H1 (cell line): ENCODE measurements around the gene ARMC12. TPM values are rescaled to one million over a fixed set of nuclear protein-coding genes. Genes with fewer than 3 reads are reported as not detected.

ENCODE experiments used
- CTCF ChIA-PET: fragments of 300-600 bp; sonication (Branson Sonifier 250); formaldehyde crosslinking; loops from one replicate; lab custom pipeline; 2021; ENCODE audit not compliant: partially characterized antibody; lab: Charles Lee
- POLR2A ChIA-PET: fragments of 300-600 bp; sonication (Branson Sonifier 250); formaldehyde crosslinking; loops from one replicate; lab custom pipeline; 2021; ENCODE audit warnings: inconsistent platforms; ENCODE audit not compliant: partially characterized antibody; lab: Charles Lee
- DNase-seq, 2 experiments: peaks; one replicate each; pipeline versions ENCODE4 v3.0.0 to v3.0.0-alpha.2; 2010 to 2022; ENCODE audit warnings: low spot score in 2 of 2, low read depth in 1 of 2, mixed read lengths in 1 of 2
- FAIRE-seq: peaks from 2 replicates; lab custom pipeline; 2011; peaks lifted over from hg19 to GRCh38; lab: Jason Lieb, UNC
- H2AFZ ChIP-seq: 2 replicates; pipeline ENCODE4 v1.8.1; 2012; ENCODE audit warnings: low read length, inconsistent platforms
- H2AK5ac ChIP-seq: 2 replicates; pipeline ENCODE4 v1.6.1; 2013; ENCODE audit warnings: low read depth, low read length
- H2BK120ac ChIP-seq: replicated peaks from 2 replicates; pipeline ENCODE3; 2013; ENCODE audit warnings: low read depth, low read length, inconsistent platforms
- H2BK12ac ChIP-seq: 2 replicates; pipeline ENCODE4 v1.6.1; 2013; ENCODE audit warnings: low read depth, low read length
- H2BK15ac ChIP-seq: 2 replicates; pipeline ENCODE4 v1.6.1; 2013; ENCODE audit warnings: low read length
- H2BK20ac ChIP-seq: 2 replicates; pipeline ENCODE4 v1.6.1; 2013; ENCODE audit warnings: low read length
- H2BK5ac ChIP-seq: 2 replicates; pipeline ENCODE4 v1.6.1; 2013; ENCODE audit warnings: low read depth, low read length
- H3K14ac ChIP-seq: 2 replicates; pipeline ENCODE4 v1.6.1; 2013; ENCODE audit warnings: inconsistent platforms; ENCODE audit not compliant: insufficient read length
- H3K18ac ChIP-seq: 2 replicates; pipeline ENCODE4 v1.6.1; 2013; ENCODE audit warnings: low read length; ENCODE audit errors: extremely low read depth
- H3K23ac ChIP-seq: 2 replicates; pipeline ENCODE4 v1.6.1; 2013; ENCODE audit warnings: inconsistent platforms; ENCODE audit not compliant: insufficient read length
- H3K23me2 ChIP-seq: 2 replicates; pipeline ENCODE4 v1.6.1; 2013; ENCODE audit warnings: low read depth, low read length
- H3K27ac ChIP-seq: 2 replicates; pipeline ENCODE4 v1.6.1; 2011; ENCODE audit warnings: low read depth, low read length, inconsistent platforms
- H3K27me3 ChIP-seq, 4 experiments: replicated peaks in 1 of 4; 1 replicate in 1 of 4; 2 replicates in 3 of 4; pipeline versions ENCODE4 v1.6.1 to v1.8.1; 2011 to 2013; ENCODE audit warnings: low read length in 3 of 4, mild to moderate bottlenecking in 3 of 4, inconsistent platforms in 2 of 4, mixed read lengths in 2 of 4, moderate library complexity in 1 of 4; ENCODE audit not compliant: control insufficient read depth in 3 of 4, insufficient read depth in 3 of 4; ENCODE audit errors: extremely low read depth in 1 of 4
- H3K36me3 ChIP-seq, 4 experiments: 2 replicates each; pipeline versions ENCODE4 v1.6.1 to v1.8.1; 2011 to 2013; ENCODE audit warnings: mild to moderate bottlenecking in 4 of 4, low read length in 3 of 4, moderate library complexity in 2 of 4, control low read depth in 1 of 4, inconsistent platforms in 1 of 4; ENCODE audit not compliant: insufficient read depth in 4 of 4, control insufficient read depth in 2 of 4
- H3K4ac ChIP-seq: replicated peaks from 2 replicates; pipeline ENCODE3; 2013; ENCODE audit warnings: low read length, low read depth, mixed read lengths, inconsistent platforms; ENCODE audit not compliant: insufficient read length
- H3K4me1 ChIP-seq, 4 experiments: replicated peaks in 1 of 4; 1 replicate in 1 of 4; 2 replicates in 3 of 4; pipeline versions ENCODE4 v1.6.1 to v1.8.1; 2011 to 2013; ENCODE audit warnings: low read length in 3 of 4, inconsistent platforms in 2 of 4, mixed read lengths in 1 of 4; ENCODE audit not compliant: insufficient read depth in 4 of 4, control insufficient read depth in 3 of 4
- H3K4me2 ChIP-seq, 2 experiments: 2 replicates each; pipeline versions ENCODE4 v1.6.1 to v1.8.1; 2011 to 2013; ENCODE audit warnings: low read depth in 2 of 2, low read length in 2 of 2, control low read depth in 1 of 2, inconsistent platforms in 1 of 2, mild to moderate bottlenecking in 1 of 2; ENCODE audit not compliant: insufficient read depth in 1 of 2
- H3K4me3 ChIP-seq, 4 experiments: fragments of 200-600, 300-600 bp in 1 of 4; sonication (generic), shearing (Covaris generic), sonication (Bioruptor Twin) in 1 of 4; 2 replicates each; pipeline versions ENCODE4 v1.5.1 to v1.8.1; 2011 to 2016; ENCODE audit warnings: low read length in 4 of 4, low read depth in 3 of 4, control low read depth in 2 of 4, inconsistent platforms in 2 of 4, mild to moderate bottlenecking in 2 of 4, mixed read lengths in 1 of 4, moderate library complexity in 1 of 4; ENCODE audit not compliant: insufficient read depth in 2 of 4; ENCODE audit errors: extremely low read depth in 1 of 4
- H3K56ac ChIP-seq: replicated peaks from 2 replicates; pipeline ENCODE3; 2013; ENCODE audit warnings: low read depth, mild to moderate bottlenecking, mixed read lengths, low read length, inconsistent platforms; ENCODE audit not compliant: insufficient read length
- H3K79me1 ChIP-seq: 2 replicates; pipeline ENCODE4 v1.6.1; 2013; ENCODE audit warnings: low read depth, low read length, control low read depth
- H3K79me2 ChIP-seq, 2 experiments: 2 replicates each; pipeline versions ENCODE4 v1.6.1 to v1.8.1; 2012 to 2013; ENCODE audit warnings: low read length in 2 of 2, mild to moderate bottlenecking in 2 of 2, inconsistent platforms in 1 of 2; ENCODE audit not compliant: insufficient read depth in 2 of 2, control insufficient read depth in 1 of 2
- H3K9ac ChIP-seq, 4 experiments: replicated peaks in 1 of 4; 1 replicate in 1 of 4; 2 replicates in 3 of 4; pipeline versions ENCODE4 v1.6.1 to v1.8.1; 2011 to 2013; ENCODE audit warnings: low read depth in 3 of 4, low read length in 3 of 4, control low read depth in 2 of 4, mild to moderate bottlenecking in 2 of 4, moderate library complexity in 2 of 4, inconsistent platforms in 1 of 4; ENCODE audit errors: extremely low read depth in 1 of 4
- H3K9me3 ChIP-seq, 2 experiments: 2 replicates each; pipeline versions ENCODE4 v1.6.1 to v1.8.1; 2012 to 2013; ENCODE audit warnings: mild to moderate bottlenecking in 2 of 2, moderate library complexity in 2 of 2, control low read depth in 1 of 2, inconsistent platforms in 1 of 2, low read depth in 1 of 2, low read length in 1 of 2, mixed read lengths in 1 of 2; ENCODE audit not compliant: insufficient read depth in 2 of 2
- H4K20me1 ChIP-seq, 2 experiments: replicated peaks in 1 of 2; 2 replicates each; pipeline versions ENCODE3 to v1.8.1; 2011 to 2013; ENCODE audit warnings: inconsistent platforms in 2 of 2, low read length in 2 of 2, mild to moderate bottlenecking in 1 of 2; ENCODE audit not compliant: insufficient read depth in 2 of 2, control insufficient read depth in 1 of 2
- H4K5ac ChIP-seq: 2 replicates; pipeline ENCODE4 v1.6.1; 2013; ENCODE audit warnings: low read length, low read depth, mixed read lengths, inconsistent platforms; ENCODE audit not compliant: insufficient read length
- H4K8ac ChIP-seq: 2 replicates; pipeline ENCODE4 v1.8.0; 2013; ENCODE audit warnings: mild to moderate bottlenecking, moderate library complexity, low read length, inconsistent platforms; ENCODE audit not compliant: insufficient read depth; ENCODE audit errors: extremely low read depth
- H4K91ac ChIP-seq: replicated peaks from 2 replicates; pipeline ENCODE3; 2013; ENCODE audit warnings: low read length, mixed read lengths, inconsistent platforms; ENCODE audit not compliant: insufficient read length
- ATF3 ChIP-seq: IDR thresholded peaks from 2 replicates; pipeline ENCODE4 v1.6.1; 2011; ENCODE audit warnings: low read depth, mild to moderate bottlenecking, low read length; ENCODE audit not compliant: insufficient read depth
- CBX5 ChIP-seq: fragments of 300-800, 300-1000 bp; sonication (generic); IDR thresholded peaks from 2 replicates; pipeline ENCODE4 v1.7.1; 2016; ENCODE audit warnings: antibody characterized with exemption, low read length, low read depth
- FOSL1 ChIP-seq: IDR thresholded peaks from 2 replicates; pipeline ENCODE4 v1.6.1; 2011; ENCODE audit warnings: mild to moderate bottlenecking, low read depth, low read length, moderate library complexity; ENCODE audit not compliant: insufficient read depth
- HDAC6 ChIP-seq: IDR thresholded peaks from one replicate; pipeline ENCODE4 v1.7.1; 2012; ENCODE audit warnings: low read depth, mild to moderate bottlenecking, inconsistent platforms, low read length, moderate library complexity
- JUN ChIP-seq: IDR thresholded peaks from 2 replicates; pipeline ENCODE4 v1.6.1; 2011; ENCODE audit warnings: low read depth, mild to moderate bottlenecking, improper control_type of control experiment, low read length
- JUND ChIP-seq: IDR thresholded peaks from 2 replicates; pipeline ENCODE4 v1.6.1; 2011; ENCODE audit warnings: mild to moderate bottlenecking, improper control_type of control experiment, low read length
- NANOG ChIP-seq: IDR thresholded peaks from 2 replicates; pipeline ENCODE4 v1.6.1; 2011; ENCODE audit warnings: low read length, low read depth, mild to moderate bottlenecking, inconsistent platforms; ENCODE audit not compliant: insufficient read depth, poor library complexity, severe bottlenecking
- NRF1 ChIP-seq: IDR thresholded peaks from 2 replicates; pipeline ENCODE4 v1.6.1; 2011; ENCODE audit warnings: mild to moderate bottlenecking, low read depth, low read length, improper control_type of control experiment
- RXRA ChIP-seq: IDR thresholded peaks from 2 replicates; pipeline ENCODE4 v1.6.1; 2011; ENCODE audit warnings: low read depth, mild to moderate bottlenecking, low read length, moderate library complexity; ENCODE audit not compliant: insufficient read depth
- SIX5 ChIP-seq: IDR thresholded peaks from 2 replicates; pipeline ENCODE4 v1.6.1; 2011; ENCODE audit warnings: mild to moderate bottlenecking, low read depth, low read length
- SP4 ChIP-seq: IDR thresholded peaks from 2 replicates; pipeline ENCODE4 v1.6.1; 2012; ENCODE audit warnings: low read length, inconsistent platforms
- TAF1 ChIP-seq: IDR thresholded peaks from 2 replicates; pipeline ENCODE4 v1.6.1; 2011; ENCODE audit warnings: mild to moderate bottlenecking, low read depth, low read length
- TAF7 ChIP-seq: optimal IDR thresholded peaks from 2 replicates; pipeline ENCODE3; 2011; ENCODE audit warnings: low read depth, mild to moderate bottlenecking, inconsistent platforms, low read length, moderate library complexity, borderline replicate concordance
- YY1 ChIP-seq: IDR thresholded peaks from 2 replicates; pipeline ENCODE4 v1.6.1; 2011; ENCODE audit warnings: low read depth, mild to moderate bottlenecking, low read length
- WGBS, 2 experiments: shearing (Covaris generic) in 1 of 2; methylation state at CpG; one replicate each; pipeline versions ENCODE4 v1.1.6 to v1.1.7; 2013 to 2015; ENCODE audit warnings: low lambda C conversion rate in 2 of 2, mixed read lengths in 2 of 2, inconsistent platforms in 1 of 2, low coverage in 1 of 2, missing lambda C conversion rate in 1 of 2; ENCODE audit not compliant: insufficient replicate concordance in 2 of 2, insufficient coverage in 1 of 2, insufficient read length in 1 of 2; ENCODE audit errors: extremely low coverage in 1 of 2, missing lambda C conversion rate in 1 of 2; 5-methylcytosine and 5-hydroxymethylcytosine counted together
- polyA plus RNA-seq, 7 experiments: library from polyadenylated mRNA; depleted of rRNA in 3 of 7; stranded (reverse) in 5 of 7; unstranded in 2 of 7; fragments of >200 nt in 5 of 7; fragments of 200-250 nt in 2 of 7; gene quantifications; 1 replicate in 5 of 7; 2 replicates in 1 of 7; 4 replicates in 1 of 7; pipeline versions ENCODE4 v1.2.1 to v1.2.3, GENCODE V29; 2011 to 2013; ENCODE audit warnings: missing spikeins in 2 of 7, mixed read lengths in 2 of 7
- total RNA-seq: library from RNA; stranded (reverse); fragmentation: NEBNext Ultra II Directional; extraction: Animal tissue kit (Norgen Biotek cat#: 25700); gene quantifications from 2 replicates; pipeline ENCODE4 v1.2.1, GENCODE V29; 2021

Gene ARMC12
- total and polyA plus RNA-seq, 2 of the 8 experiments (the other 6 are each of a cell fraction or from before 2014, with no cell fraction given), result 0.86 to 3.7 TPM

- DNase-seq (no peak), FAIRE-seq (no peak)
- Histone ChIP-seq H2AK5ac (no peak overlapping the region), H4K8ac (no peak overlapping the region), H2BK120ac (no peak overlapping the region), H3K79me1 (no peaks in the 10 kb centered on the region), H4K91ac (no peak overlapping the region), H3K4me2 (no peak overlapping the region), H2BK5ac (no peak overlapping the region), H2AFZ (no peak overlapping the region), H3K79me2 (peaks cover 0 to 23% of the 10 kb centered on the region in 2 experiments; a peak in 2 of 4 replicates), H2BK12ac (no peak overlapping the region), H3K23ac (no peak overlapping the region), H3K4me3 (no peak overlapping the region), H4K5ac (no peak overlapping the region), H3K9me3 (no peaks in the 10 kb centered on the region), H3K23me2 (peaks cover 11% of the 10 kb centered on the region), H3K4ac (no peak overlapping the region), H3K56ac (no peak overlapping the region), H2BK15ac (no peak overlapping the region), H3K27me3 (no peaks in the 10 kb centered on the region), H4K20me1 (peaks cover 0 to 4% of the 10 kb centered on the region in 2 experiments), H2BK20ac (no peak overlapping the region), H3K27ac (no peak overlapping the region), H3K18ac (no peak overlapping the region), H3K4me1 (peaks cover 0 to 6% (median 3%) of the 10 kb centered on the region in 4 experiments; a peak in 4 of 7 replicates), H3K36me3 (no peaks in the 10 kb centered on the region), H3K14ac (no peak overlapping the region), H3K9ac (no peak overlapping the region)
- POLR2A ChIA-PET, result interaction anchor here (0.9 to 1.5 kb wide), 2 partner anchors 43 to 201 kb away, joined by 3 to 4 read pairs; no protein-coding TSS in a partner anchor
- CTCF ChIA-PET, result interaction anchor here (1.0 to 1.3 kb wide), 4 partner anchors 9 to 107 kb away, joined by 3 to 4 read pairs (median 4); partner anchors contain the start of gene ARMC12
- WGBS, 2 experiments, result 87% methylated on average over 8 of the region's 9 CpGs; no CpG with 5 or more reads in 1 of the 2 experiments
- TF ChIP-seq NANOG (no peak), RXRA (no peak), TAF1 (no peak), NRF1 (no peak), TAF7 (no peak), SP4 (no peak), CBX5 (no peak), JUN (no peak), SIX5 (no peak), FOSL1 (no peak), YY1 (no peak), ATF3 (no peak), JUND (no peak), HDAC6 (no peak)
These were observed 46.3 kb upstream of the ARMC12 start for GRCh38 chr6:35690484-35690883.
